Measurements from ENCODE around the gene RIT2. TPM values are rescaled to one million over a fixed set of nuclear protein-coding genes. Genes with fewer than 3 reads are reported as not detected.

The RIT2 gene
- total and polyA plus RNA-seq, 2 of the 4 experiments (the other 2 are of a cell fraction), result not detected

- Histone ChIP-seq H2BK120ac (ENCODE audit: low read depth, low read length) (no peak overlapping the region), H3K23ac (ENCODE audit: low read depth, low read length) (no peak overlapping the region), H4K91ac (ENCODE audit: insufficient read depth, low read depth, low read length) (no peak overlapping the region), H3K4me1 (ENCODE audit: control insufficient read depth, insufficient read depth, low read length) (no peaks in the 10 kb centered on the region), H2AK5ac (ENCODE audit: low read depth, low read length) (no peak overlapping the region), H4K5ac (ENCODE audit: low read depth, low read length) (no peak overlapping the region), H2AFZ (replicated peaks; ENCODE audit: low read length, poor library complexity) (no peak overlapping the region), H2BK5ac (ENCODE audit: low read depth, low read length, poor library complexity, severe bottlenecking) (no peak overlapping the region), H4K20me1 (ENCODE audit: insufficient read depth, low read length) (no peaks in the 10 kb centered on the region), H3K14ac (replicated peaks; ENCODE audit: low read depth, low read length) (no peak overlapping the region), H2BK20ac (ENCODE audit: low read depth, low read length) (no peak overlapping the region), H3K4me2 (ENCODE audit: low read depth, low read length) (no peak overlapping the region), H2AK9ac (replicated peaks; ENCODE audit: low read depth, low read length, poor library complexity) (no peak overlapping the region), H2BK15ac (ENCODE audit: low read depth, low read length) (no peak overlapping the region), H4K8ac (ENCODE audit: low read depth in 2 of 2, low read length in 2 of 2) (no peak overlapping the region), H3K9ac (ENCODE audit: low read depth, low read length) (no peak overlapping the region), H3K9me3 (ENCODE audit: control insufficient read depth, insufficient read depth, low read length) (peaks cover 9% of the 10 kb centered on the region), H3K27ac (ENCODE audit: insufficient read depth, low read length) (no peak overlapping the region), H3K9me1 (ENCODE audit: insufficient read depth, low read length) (no peaks in the 10 kb centered on the region), H3K79me1 (ENCODE audit: low read depth in 1 of 2, low read length in 2 of 2) (no peaks in the 10 kb centered on the region), H3K4ac (ENCODE audit: low read depth, low read length) (no peak overlapping the region), H3K56ac (ENCODE audit: extremely low read depth, insufficient read depth, low read length) (no peak overlapping the region), H3K36me3 (ENCODE audit: control insufficient read depth, insufficient read depth, low read length) (no peaks in the 10 kb centered on the region), H3K4me3 (ENCODE audit: insufficient read depth, low read depth, low read length) (no peak overlapping the region), H3K18ac (ENCODE audit: low read depth, low read length) (no peak overlapping the region), H3K27me3 (ENCODE audit: control insufficient read depth, insufficient read depth, low read length) (no peaks in the 10 kb centered on the region)
- TF ChIP-seq CHD1 (IDR thresholded peaks at IDR 0.05; ENCODE audit: low read depth, low read length) (no peak), NFE2L2 (IDR thresholded peaks at IDR 0.05; ENCODE audit: low read depth, low read length) (peak; percentile 35; the same call in 1 of the 2 replicates)
- ATAC-seq (ENCODE audit: low read depth), result no peak
- intact Hi-C loops (cut with micrococcal nuclease) (no loop called here), dilution Hi-C loops (cut with HindIII; ENCODE audit: low sequenced_read_pairs, unreplicated experiment) (no loop called here), in situ Hi-C loops (cut with MboI; ENCODE audit: low sequenced_read_pairs) (no loop called here)
- POLR2A ChIA-PET (ENCODE audit: unreplicated experiment), result no interaction called here
- CTCF ChIA-PET, result no interaction called here
- no CpG with 5 or more reads among the region's 2 CpGs for WGBS, 2 experiments (ENCODE audit: extremely low coverage in 2 of 2, insufficient read length in 1 of 2)
- DNase-seq, result no peak
- BruUV-seq (replicated peaks), result no TSS peak
These were observed 173.6 kb downstream of the RIT2 start for GRCh38 chr18:42941860-42942259.
